GM19438 (cell line): ENCODE results near the gene TTC8.
"Not testable (repeated sequence)": the region's sequence is repeated elsewhere in the genome, so short reads cannot be mapped to it uniquely, and the experiment has no call there.

Experiments
- ATAC-seq: cut with Tn5 transposase; IDR thresholded peaks from one replicate; pipeline ENCODE4 v1.9.1; 2021; ENCODE audit warnings: low read depth; ENCODE audit not compliant: unreplicated experiment

The TTC8 gene

GRCh38 chr14:88821888-88822287, 2.6 kb upstream of the TTC8 start:
- no peak for ATAC-seq

GRCh38 chr14:88823968-88824313, 510 bp upstream of the TTC8 start:
- peak; percentile 5 for ATAC-seq

GRCh38 chr14:88825078-88825458, 617 bp downstream of the TTC8 start:
- ATAC-seq = no peak

- ATAC-seq = no peak
Measured at GRCh38 chr14:88825503-88825902, 1.1 kb downstream of the TTC8 start.

- no peak for ATAC-seq
Measured at GRCh38 chr14:88829188-88829587, 4.7 kb downstream of the TTC8 start.

- ATAC-seq = no peak
Measured at GRCh38 chr14:88829685-88830302, 5.3 kb downstream of the TTC8 start.

- ATAC-seq = no peak
Measured at GRCh38 chr14:88831284-88831683, 6.8 kb downstream of the TTC8 start.

- ATAC-seq = no peak
Measured at GRCh38 chr14:88834883-88835431, 10.5 kb downstream of the TTC8 start.

- ATAC-seq = no peak
Measured at GRCh38 chr14:88835661-88836060, 11.2 kb downstream of the TTC8 start.

GRCh38 chr14:88837495-88837894, 13.0 kb downstream of the TTC8 start:
- no peak for ATAC-seq

- no peak for ATAC-seq
Measured at GRCh38 chr14:88838015-88838414, 13.6 kb downstream of the TTC8 start.

- no peak for ATAC-seq
Measured at GRCh38 chr14:88840926-88841325, 16.5 kb downstream of the TTC8 start.

- no peak for ATAC-seq
Measured at GRCh38 chr14:88841741-88842140, 17.3 kb downstream of the TTC8 start.

GRCh38 chr14:88842414-88842813, 18.0 kb downstream of the TTC8 start:
- no peak for ATAC-seq

GRCh38 chr14:88844980-88845491, 20.6 kb downstream of the TTC8 start:
- no peak for ATAC-seq

- ATAC-seq = no peak
Measured at GRCh38 chr14:88848571-88848970, 24.1 kb downstream of the TTC8 start.

GRCh38 chr14:88849716-88850115, 25.3 kb downstream of the TTC8 start:
- no peak for ATAC-seq

- ATAC-seq = no peak
Measured at GRCh38 chr14:88851587-88851986, 27.1 kb downstream of the TTC8 start.

- no peak for ATAC-seq
Measured at GRCh38 chr14:88852632-88853031, 28.2 kb downstream of the TTC8 start.

- ATAC-seq = no peak
Measured at GRCh38 chr14:88853129-88853528, 28.7 kb downstream of the TTC8 start.

GRCh38 chr14:88856786-88857366, 32.4 kb downstream of the TTC8 start:
- ATAC-seq = no peak

GRCh38 chr14:88857861-88858260, 33.4 kb downstream of the TTC8 start:
- not testable (repeated sequence) for ATAC-seq
